Measurements from ENCODE around the gene C1orf159. TPM values are rescaled to one million over a fixed set of nuclear protein-coding genes. Genes with fewer than 3 reads are reported as not detected.

Gene C1orf159
- total RNA-seq, 2 donors from 2014 or later = 18.9 to 36.0 TPM

DNA sequence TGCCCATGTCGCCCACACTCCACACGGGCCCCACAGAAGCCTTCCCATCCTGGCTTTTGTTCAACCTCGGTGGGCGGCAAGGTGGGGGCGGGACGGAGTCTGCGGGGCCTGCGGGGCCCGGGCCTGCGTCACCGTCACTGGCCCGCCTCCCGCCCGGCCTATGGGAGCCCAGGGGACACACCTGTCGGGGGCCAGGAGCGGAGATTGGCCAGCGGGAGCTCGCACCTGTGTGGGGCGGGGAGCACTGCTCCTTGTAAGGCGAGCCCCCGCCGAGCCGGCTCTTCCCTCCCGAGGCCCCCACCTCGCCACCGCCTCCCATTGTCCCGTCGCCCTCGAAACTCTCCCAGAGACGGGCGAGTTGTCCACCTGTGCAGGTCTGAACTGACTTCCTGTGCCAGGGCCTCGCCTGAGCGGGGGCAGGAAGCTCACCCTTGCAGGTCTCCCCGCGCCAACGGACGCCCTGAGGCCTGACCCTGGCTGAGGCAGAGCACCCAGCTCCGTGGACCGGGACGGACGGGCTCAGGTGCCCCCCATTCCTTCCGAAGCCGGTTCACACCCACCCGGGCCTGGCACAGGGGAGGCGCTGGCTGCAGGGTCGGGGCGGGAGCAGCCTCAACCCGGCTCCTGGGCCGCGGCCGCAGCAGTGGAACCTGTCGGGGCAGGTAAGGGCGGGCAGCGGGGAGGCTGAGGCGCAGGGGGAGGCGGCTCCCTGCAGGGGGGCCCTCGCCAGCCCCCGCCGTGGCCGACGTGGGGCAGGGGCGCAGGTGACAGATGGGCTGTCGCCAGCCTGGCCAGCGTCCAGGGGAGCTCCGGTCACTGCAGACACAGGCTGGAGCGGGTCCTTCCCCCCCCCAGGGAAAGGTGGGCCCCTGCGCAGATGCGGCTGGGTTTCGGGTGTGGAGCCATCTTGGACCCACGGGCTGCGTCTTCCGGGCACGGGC lies 47.0 kb upstream of the C1orf159 start:
- H3K27ac ChIP-seq = peak overlapping the region; percentile 99
- DNase-seq = peak; percentile 95
- H3K4me1 ChIP-seq = peaks cover 24% of the 10 kb centered on the region
- H3K4me3 ChIP-seq = peak overlapping the region; percentile 66
- peak overlapping the region; percentile 93 to 97 for H3K9ac ChIP-seq (ENCODE audit: low read depth in 2 of 2, low read length in 2 of 2)
- intact Hi-C loops (cut with DNase I) = no loop called here
- H3K9me3 ChIP-seq = no peaks in the 10 kb centered on the region
- TF ChIP-seq, protein P1, sequence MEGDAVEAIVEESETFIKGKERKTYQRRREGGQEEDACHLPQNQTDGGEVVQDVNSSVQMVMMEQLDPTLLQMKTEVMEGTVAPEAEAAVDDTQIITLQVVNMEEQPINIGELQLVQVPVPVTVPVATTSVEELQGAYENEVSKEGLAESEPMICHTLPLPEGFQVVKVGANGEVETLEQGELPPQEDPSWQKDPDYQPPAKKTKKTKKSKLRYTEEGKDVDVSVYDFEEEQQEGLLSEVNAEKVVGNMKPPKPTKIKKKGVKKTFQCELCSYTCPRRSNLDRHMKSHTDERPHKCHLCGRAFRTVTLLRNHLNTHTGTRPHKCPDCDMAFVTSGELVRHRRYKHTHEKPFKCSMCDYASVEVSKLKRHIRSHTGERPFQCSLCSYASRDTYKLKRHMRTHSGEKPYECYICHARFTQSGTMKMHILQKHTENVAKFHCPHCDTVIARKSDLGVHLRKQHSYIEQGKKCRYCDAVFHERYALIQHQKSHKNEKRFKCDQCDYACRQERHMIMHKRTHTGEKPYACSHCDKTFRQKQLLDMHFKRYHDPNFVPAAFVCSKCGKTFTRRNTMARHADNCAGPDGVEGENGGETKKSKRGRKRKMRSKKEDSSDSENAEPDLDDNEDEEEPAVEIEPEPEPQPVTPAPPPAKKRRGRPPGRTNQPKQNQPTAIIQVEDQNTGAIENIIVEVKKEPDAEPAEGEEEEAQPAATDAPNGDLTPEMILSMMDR (IDR thresholded peaks at IDR 0.05) = no peak
- H3K36me3 ChIP-seq = no peaks in the 10 kb centered on the region
- peaks cover 4% of the 10 kb centered on the region for H3K27me3 ChIP-seq

GRCh38 chr1:1161683-1162079 lies 45.8 kb upstream of the C1orf159 start:
- DNase-seq = no peak
- TF ChIP-seq, protein P1 (IDR thresholded peaks at IDR 0.05) = no peak
- no peaks in the 10 kb centered on the region for H3K36me3 ChIP-seq
- intact Hi-C loops (cut with DNase I) = no loop called here
- H3K9ac ChIP-seq (ENCODE audit: low read depth in 2 of 2, low read length in 2 of 2) = peak overlapping the region; percentile 70 to 97
- no peaks in the 10 kb centered on the region for H3K9me3 ChIP-seq
- peak overlapping the region; percentile 99 for H3K27ac ChIP-seq
- H3K4me1 ChIP-seq = peaks cover 24% of the 10 kb centered on the region
- peak overlapping the region; percentile 66 for H3K4me3 ChIP-seq
- no peaks in the 10 kb centered on the region for H3K27me3 ChIP-seq

DNA sequence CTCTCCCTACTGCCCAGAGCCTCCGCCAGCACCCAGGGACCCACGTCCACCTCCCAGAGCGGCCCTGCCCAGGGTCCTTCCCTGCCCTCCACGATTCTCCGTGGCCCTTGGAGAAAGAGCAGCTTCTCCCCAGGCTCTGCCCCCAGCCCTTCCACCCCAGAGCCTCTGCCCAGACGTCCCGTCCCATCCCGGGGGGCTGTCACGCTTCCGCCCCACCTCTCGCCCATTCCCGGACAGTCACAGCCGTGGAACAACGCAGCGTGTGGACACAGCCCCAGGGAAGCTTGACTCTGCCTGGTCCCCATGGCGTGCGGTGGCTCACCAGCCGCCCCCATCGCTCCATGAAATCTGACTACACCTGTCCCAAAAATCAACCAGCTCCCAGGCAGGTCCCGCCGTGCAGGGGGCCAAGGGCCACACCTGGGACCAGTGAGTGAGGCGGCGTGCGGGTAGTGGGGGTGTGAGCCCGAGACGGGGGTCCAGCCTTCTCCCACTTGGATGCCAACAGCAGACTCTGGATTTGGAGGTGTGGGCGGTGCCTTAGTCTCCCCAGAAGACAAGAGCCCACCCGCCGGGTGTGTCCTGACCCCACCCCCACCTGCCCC lies 45.3 kb upstream of the C1orf159 start:
- H3K9ac ChIP-seq (ENCODE audit: low read depth in 2 of 2, low read length in 2 of 2) = peak overlapping the region; percentile 28 to 97
- H3K27ac ChIP-seq = peak overlapping the region; percentile 99
- intact Hi-C loops (cut with DNase I) = no loop called here
- H3K4me3 ChIP-seq = no peak overlapping the region
- TF ChIP-seq, protein P1 (IDR thresholded peaks at IDR 0.05) = no peak
- no peaks in the 10 kb centered on the region for H3K36me3 ChIP-seq
- peaks cover 24% of the 10 kb centered on the region for H3K4me1 ChIP-seq
- DNase-seq = no peak
- no peaks in the 10 kb centered on the region for H3K27me3 ChIP-seq
- H3K9me3 ChIP-seq = no peaks in the 10 kb centered on the region

DNA sequence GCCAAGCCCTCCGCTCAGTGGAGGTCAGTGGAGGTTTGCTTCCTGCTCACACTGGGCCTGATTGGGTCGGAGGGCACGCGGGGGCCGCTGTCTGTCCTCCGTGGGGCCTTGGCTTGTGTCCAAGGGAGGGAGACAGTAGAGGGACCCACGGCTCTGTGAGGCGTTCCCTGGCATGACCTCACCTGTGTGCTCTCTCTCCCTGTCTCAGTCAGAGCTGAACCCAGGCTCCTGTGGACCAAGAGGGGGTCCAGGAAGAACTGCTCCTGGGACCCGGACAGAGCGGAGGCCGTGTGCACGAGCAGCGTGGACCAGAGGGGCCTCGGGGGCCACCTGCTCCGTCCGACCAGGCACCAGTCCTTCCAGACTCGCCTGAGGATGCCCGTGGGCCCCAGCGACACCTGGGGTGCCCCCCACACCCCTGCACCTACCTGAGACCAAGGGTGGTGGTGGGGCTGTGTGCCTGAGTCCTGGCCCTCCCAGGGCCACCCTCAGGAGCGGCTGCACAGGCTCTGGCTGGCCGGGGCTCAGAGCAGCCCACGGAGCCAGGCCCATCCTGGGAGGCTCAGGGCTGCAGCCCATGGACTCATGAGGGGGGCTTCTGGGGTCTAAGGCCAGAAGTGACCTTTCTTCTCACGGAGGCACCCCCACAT lies 44.5 kb upstream of the C1orf159 start:
- Histone ChIP-seq H3K9ac (ENCODE audit: low read depth in 2 of 2, low read length in 2 of 2) (peak overlapping the region; percentile 28 to 97), H3K9me3 (no peaks in the 10 kb centered on the region), H3K36me3 (no peaks in the 10 kb centered on the region), H3K27ac (peak overlapping the region; percentile 99), H3K27me3 (no peaks in the 10 kb centered on the region), H3K4me1 (peaks cover 24% of the 10 kb centered on the region), H3K4me3 (peak overlapping the region; percentile 14)
- TF ChIP-seq, protein P1 (IDR thresholded peaks at IDR 0.05) = no peak
- DNase-seq = no peak
- intact Hi-C loops (cut with DNase I) = no loop called here

- peaks cover 24% of the 10 kb centered on the region for H3K4me1 ChIP-seq
- TF ChIP-seq, protein P1 (IDR thresholded peaks at IDR 0.05) = no peak
- peak overlapping the region; percentile 55 for H3K4me3 ChIP-seq
- DNase-seq = peak; percentile 86
- intact Hi-C loops (cut with DNase I) = no loop called here
- H3K9me3 ChIP-seq = no peaks in the 10 kb centered on the region
- H3K27ac ChIP-seq = peak overlapping the region; percentile 99
- peak overlapping the region; percentile 97 for H3K9ac ChIP-seq (ENCODE audit: low read depth in 2 of 2, low read length in 2 of 2)
- no peaks in the 10 kb centered on the region for H3K27me3 ChIP-seq
- no peaks in the 10 kb centered on the region for H3K36me3 ChIP-seq
These were observed 42.2 kb upstream of the C1orf159 start for GRCh38 chr1:1157914-1158710.

Measured in colonic mucosa (tissue), 4 donors.